SJCRH30 (cell line): ENCODE measurements around the gene PAPOLA. TPM values are rescaled to one million over a fixed set of nuclear protein-coding genes. Genes with fewer than 3 reads are reported as not detected.

ENCODE experiments used
- DNase-seq, 2 experiments: peaks; one replicate each; pipeline ENCODE4 v3.0.0-alpha.2; 2015 to 2020
- H3K27ac ChIP-seq: fragments of 250-450 bp; sonication (Bioruptor Pico); 2 replicates; pipeline ENCODE4 v1.5.1; 2020; ENCODE audit warnings: mild to moderate bottlenecking, moderate library complexity
- H3K27me3 ChIP-seq: fragments of 250-450 bp; sonication (Bioruptor Pico); 2 replicates; pipeline ENCODE4 v1.5.1; 2020; ENCODE audit warnings: mild to moderate bottlenecking, moderate library complexity
- H3K36me3 ChIP-seq: fragments of 250-450 bp; sonication (Bioruptor Pico); 2 replicates; pipeline ENCODE4 v1.5.1; 2020; ENCODE audit warnings: mild to moderate bottlenecking, moderate library complexity
- H3K4me1 ChIP-seq: fragments of 250-450 bp; sonication (Bioruptor Pico); 2 replicates; pipeline ENCODE4 v1.5.1; 2020; ENCODE audit warnings: mild to moderate bottlenecking, moderate library complexity
- H3K4me3 ChIP-seq: fragments of 250-450 bp; sonication (Bioruptor Pico); 2 replicates; pipeline ENCODE4 v1.5.1; 2020; ENCODE audit warnings: mild to moderate bottlenecking, moderate library complexity
- H3K9me3 ChIP-seq: fragments of 250-450 bp; sonication (Bioruptor Pico); replicated peaks from 2 replicates; pipeline ENCODE4 v1.5.1; 2020; ENCODE audit warnings: mild to moderate bottlenecking, moderate library complexity
- total RNA-seq: library from RNA; depleted of rRNA; stranded (reverse); fragments of >200 nt; shearing (Covaris generic); gene quantifications from 2 replicates; pipeline ENCODE4 v1.2.3, GENCODE V29; 2014

PAPOLA gene
- total RNA-seq, 1 experiment from 2014 or later: 177 TPM

DNA sequence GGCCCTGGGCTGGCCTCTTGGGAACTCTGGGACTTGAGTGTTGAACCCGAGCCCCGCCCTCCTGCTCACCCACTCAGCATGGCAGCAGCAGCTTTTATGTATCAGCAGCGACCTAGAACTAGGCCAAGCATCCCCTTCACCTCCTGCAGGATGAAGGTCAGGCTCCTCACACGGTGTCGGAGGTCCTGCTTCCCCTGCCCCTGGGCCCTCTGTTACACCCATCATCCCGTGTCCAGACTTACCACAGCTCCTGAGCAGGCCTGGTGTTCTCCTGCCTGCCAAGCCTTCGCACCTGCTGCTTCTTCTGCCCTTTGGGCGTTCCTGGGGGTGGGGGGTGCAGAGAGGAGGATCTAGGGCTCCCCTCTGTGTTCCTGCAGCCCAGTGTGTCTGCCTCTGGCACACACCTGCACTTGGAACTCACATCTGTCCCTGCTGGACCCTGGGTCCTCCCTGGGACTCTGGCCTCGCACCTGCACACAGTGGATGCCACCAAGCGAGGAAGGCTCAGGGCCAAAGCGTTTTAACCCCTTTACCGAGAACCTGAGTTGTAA lies 80.3 kb downstream of the PAPOLA start:
- no peaks in the 10 kb centered on the region for H3K9me3 ChIP-seq
- H3K4me3 ChIP-seq: no peak overlapping the region
- peaks cover 4% of the 10 kb centered on the region; the same call in 1 of the 2 replicates for H3K4me1 ChIP-seq
- DNase-seq: no peak
- H3K27ac ChIP-seq: no peak overlapping the region
- no peaks in the 10 kb centered on the region for H3K27me3 ChIP-seq
- H3K36me3 ChIP-seq: no peaks in the 10 kb centered on the region

GRCh38 chr14:96582995-96583394 lies 80.8 kb downstream of the PAPOLA start:
- H3K36me3 ChIP-seq: no peaks in the 10 kb centered on the region
- H3K4me1 ChIP-seq: no peaks in the 10 kb centered on the region
- H3K4me3 ChIP-seq: no peak overlapping the region
- H3K9me3 ChIP-seq: no peaks in the 10 kb centered on the region
- no peak for DNase-seq
- no peak overlapping the region for H3K27ac ChIP-seq
- no peaks in the 10 kb centered on the region for H3K27me3 ChIP-seq

DNA sequence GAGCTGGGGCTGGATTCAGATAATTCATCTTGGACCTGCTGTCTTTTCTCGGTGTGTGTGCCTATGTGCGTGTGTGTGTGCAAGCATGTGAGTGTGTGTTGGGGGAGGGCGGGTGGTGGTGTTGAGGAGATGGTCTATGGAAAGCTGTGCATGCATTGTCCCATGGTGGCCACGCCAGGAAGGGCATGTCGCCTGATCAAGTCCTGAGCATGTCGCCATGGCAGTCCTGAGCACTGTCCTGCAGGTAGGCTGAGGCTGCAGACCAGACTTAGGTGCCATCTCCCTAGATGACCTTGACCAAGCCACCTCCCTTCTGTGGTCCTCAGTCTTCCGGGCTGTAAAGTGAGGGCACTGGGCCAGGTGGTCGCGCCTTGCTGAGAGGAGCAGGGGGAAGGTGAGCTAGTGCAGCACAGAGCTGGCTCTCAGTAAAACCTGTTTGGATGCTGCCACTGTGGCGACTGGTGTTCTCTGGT lies 81.4 kb downstream of the PAPOLA start:
- Histone ChIP-seq H3K27me3 (no peaks in the 10 kb centered on the region), H3K4me3 (no peak overlapping the region), H3K9me3 (no peaks in the 10 kb centered on the region), H3K27ac (no peak overlapping the region), H3K4me1 (no peaks in the 10 kb centered on the region), H3K36me3 (no peaks in the 10 kb centered on the region)
- no peak for DNase-seq

GRCh38 chr14:96584199-96584906 lies 82.2 kb downstream of the PAPOLA start:
- Histone ChIP-seq H3K9me3 (no peaks in the 10 kb centered on the region), H3K27me3 (no peaks in the 10 kb centered on the region), H3K4me1 (no peaks in the 10 kb centered on the region), H3K4me3 (no peak overlapping the region), H3K36me3 (no peaks in the 10 kb centered on the region), H3K27ac (no peak overlapping the region)
- DNase-seq: peak; percentile 71 to 80

GRCh38 chr14:96584907-96585671 lies 82.9 kb downstream of the PAPOLA start:
- H3K27ac ChIP-seq: no peak overlapping the region
- no peak for DNase-seq
- no peaks in the 10 kb centered on the region for H3K27me3 ChIP-seq

DNA sequence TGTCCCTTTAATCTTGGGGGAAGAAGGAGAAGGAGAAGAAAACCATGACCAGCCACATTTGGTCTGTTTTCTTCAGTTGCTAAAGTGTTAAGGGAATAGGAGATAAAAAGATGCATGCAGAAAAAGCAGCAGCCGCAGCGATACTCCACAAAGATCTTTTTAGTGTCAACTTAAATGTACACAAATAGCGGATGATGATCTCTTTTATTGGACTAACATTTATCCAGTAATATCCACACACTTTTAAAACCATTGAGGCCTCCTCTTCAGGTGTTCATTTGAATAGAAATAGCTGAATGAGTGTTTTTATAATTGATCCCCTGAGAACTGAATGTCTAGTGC lies 83.5 kb downstream of the PAPOLA start:
- H3K9me3 ChIP-seq: no peaks in the 10 kb centered on the region
- H3K4me3 ChIP-seq: no peak overlapping the region
- H3K27ac ChIP-seq: no peak overlapping the region
- DNase-seq: no peak
- no peaks in the 10 kb centered on the region for H3K27me3 ChIP-seq
- H3K36me3 ChIP-seq: no peaks in the 10 kb centered on the region
- H3K4me1 ChIP-seq: no peaks in the 10 kb centered on the region

More at GRCh38 chr14:96584907-96585671, 82.9 kb downstream of the PAPOLA start:
- Histone ChIP-seq H3K36me3 (no peaks in the 10 kb centered on the region), H3K9me3 (no peaks in the 10 kb centered on the region), H3K4me1 (no peaks in the 10 kb centered on the region), H3K4me3 (no peak overlapping the region)

DNA sequence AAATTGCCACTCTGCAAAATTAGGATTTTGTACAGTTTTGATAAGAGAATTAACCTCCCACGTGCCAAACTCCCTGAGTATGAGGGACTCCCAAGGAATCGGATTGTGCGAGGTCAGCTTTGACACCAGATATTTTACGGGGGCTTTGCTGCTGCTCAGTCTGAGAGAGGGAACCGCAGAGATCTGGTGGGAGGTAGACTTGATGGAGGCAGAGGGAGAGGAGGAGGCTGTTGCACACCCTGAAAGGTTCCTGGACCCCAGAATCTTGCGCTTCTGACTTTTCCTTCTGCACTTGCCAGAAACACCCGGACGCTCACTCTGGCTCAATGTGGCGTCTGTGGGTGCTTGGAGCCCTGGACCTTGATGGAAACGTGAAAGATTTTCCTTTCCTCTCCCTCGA lies 83.9 kb downstream of the PAPOLA start:
- Histone ChIP-seq H3K4me1 (no peaks in the 10 kb centered on the region), H3K36me3 (no peaks in the 10 kb centered on the region), H3K4me3 (no peak overlapping the region), H3K27ac (no peak overlapping the region), H3K27me3 (no peaks in the 10 kb centered on the region), H3K9me3 (no peaks in the 10 kb centered on the region)
- no peak for DNase-seq

- DNase-seq: no peak
- no peak overlapping the region for H3K27ac ChIP-seq
- H3K27me3 ChIP-seq: no peaks in the 10 kb centered on the region
These were observed 85.0 kb downstream of the PAPOLA start for GRCh38 chr14:96586921-96587822.

DNA sequence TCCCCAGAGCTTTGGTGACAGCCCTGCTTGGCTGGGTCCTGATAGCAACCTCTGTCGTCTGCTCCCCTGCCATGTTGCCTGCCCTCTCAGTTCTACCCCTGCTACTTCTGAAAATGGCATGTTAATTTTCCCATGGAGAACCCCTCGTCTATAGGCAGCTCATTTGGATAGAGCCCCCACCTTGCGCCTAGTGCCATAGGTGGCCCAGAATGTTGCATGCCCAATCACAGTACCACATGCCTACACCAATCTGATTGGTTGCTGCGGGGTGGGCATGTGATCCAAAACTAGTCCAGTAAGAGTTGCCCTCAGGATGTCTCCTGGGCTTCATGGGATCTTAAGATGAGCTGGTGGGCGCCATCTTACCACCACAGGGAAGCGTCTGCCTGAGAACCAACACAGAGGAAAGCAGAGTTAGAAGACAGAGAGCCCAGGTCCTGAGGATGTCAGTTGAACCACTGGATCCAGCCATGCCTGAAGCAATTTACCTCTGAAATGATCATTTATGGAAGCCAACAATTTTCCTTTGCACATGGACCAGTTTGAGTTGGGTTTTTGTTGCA lies 85.7 kb downstream of the PAPOLA start:
- no peak for DNase-seq
- Histone ChIP-seq H3K4me1 (no peaks in the 10 kb centered on the region), H3K27ac (no peak overlapping the region), H3K36me3 (no peaks in the 10 kb centered on the region), H3K9me3 (no peaks in the 10 kb centered on the region), H3K4me3 (no peak overlapping the region), H3K27me3 (no peaks in the 10 kb centered on the region)

More at GRCh38 chr14:96586921-96587822, 85.0 kb downstream of the PAPOLA start:
- Histone ChIP-seq H3K36me3 (no peaks in the 10 kb centered on the region), H3K4me1 (no peaks in the 10 kb centered on the region), H3K9me3 (no peaks in the 10 kb centered on the region), H3K4me3 (no peak overlapping the region)

- no peak overlapping the region for H3K27ac ChIP-seq
- H3K4me3 ChIP-seq: no peak overlapping the region
- H3K36me3 ChIP-seq: no peaks in the 10 kb centered on the region
- DNase-seq: no peak
- no peaks in the 10 kb centered on the region for H3K9me3 ChIP-seq
- H3K4me1 ChIP-seq: no peaks in the 10 kb centered on the region
- H3K27me3 ChIP-seq: no peaks in the 10 kb centered on the region
These were observed 86.5 kb downstream of the PAPOLA start for GRCh38 chr14:96588410-96589257.

GRCh38 chr14:96589577-96589976 lies 87.4 kb downstream of the PAPOLA start:
- Histone ChIP-seq H3K36me3 (no peaks in the 10 kb centered on the region), H3K9me3 (no peaks in the 10 kb centered on the region), H3K4me3 (no peak overlapping the region), H3K27ac (no peak overlapping the region), H3K27me3 (no peaks in the 10 kb centered on the region), H3K4me1 (no peaks in the 10 kb centered on the region)
- DNase-seq: no peak

DNA sequence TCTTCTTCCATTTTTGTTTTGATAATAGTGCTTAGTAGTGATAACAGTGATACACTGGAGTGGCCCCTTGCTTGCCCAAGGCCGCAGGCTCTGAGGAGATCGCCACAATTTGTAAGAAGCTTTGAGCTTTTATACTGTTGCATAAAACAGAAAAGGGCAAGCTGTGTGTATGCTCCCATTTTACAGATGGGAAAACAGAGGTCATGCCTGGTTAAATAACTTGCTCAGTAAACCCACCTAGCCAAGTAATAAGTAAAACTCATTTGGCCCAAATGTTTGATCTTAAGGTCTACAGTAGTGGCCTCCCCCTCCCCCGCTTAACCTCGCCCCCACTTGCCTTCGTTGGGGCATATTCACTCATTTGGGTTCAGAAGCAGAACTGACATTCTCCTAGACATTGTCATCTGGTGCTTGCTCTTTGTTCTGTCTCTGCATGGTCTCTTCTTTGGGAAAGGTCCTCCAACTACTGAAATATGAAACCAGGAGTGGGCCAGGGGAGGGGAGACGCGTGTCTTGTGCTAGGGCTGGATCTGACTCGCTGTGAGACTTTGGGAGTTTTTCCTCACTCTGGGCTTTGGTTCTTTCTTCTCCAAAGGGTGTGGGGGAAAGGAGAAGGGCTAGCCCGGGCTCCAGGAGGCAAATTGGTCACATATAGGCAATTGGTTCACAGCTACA lies 88.1 kb downstream of the PAPOLA start:
- Histone ChIP-seq H3K27me3 (no peaks in the 10 kb centered on the region), H3K27ac (no peak overlapping the region), H3K36me3 (no peaks in the 10 kb centered on the region), H3K4me1 (no peaks in the 10 kb centered on the region), H3K9me3 (no peaks in the 10 kb centered on the region), H3K4me3 (no peak overlapping the region)
- no peak for DNase-seq
